Esophagus muscularis mucosa (tissue), 4 donors: ENCODE results near the gene GFAP. TPM values are rescaled to one million over a fixed set of nuclear protein-coding genes. Genes with fewer than 3 reads are reported as not detected.

Experiments used
- DNase-seq: peaks from one replicate; pipeline ENCODE4 v3.0.0-alpha.2; 2017; ENCODE audit errors: extremely low spot score
- H3K27ac ChIP-seq, 4 donors: fragments of 200-600 bp; sonication (generic); replicated peaks in 1 of 4; 1 replicate in 3 of 4; 2 replicates in 1 of 4; pipeline ENCODE4 v1.5.1; 2016 to 2019; ENCODE audit warnings: mild to moderate bottlenecking in 1 of 4
- H3K27me3 ChIP-seq, 4 donors: fragments of 200-600 bp; sonication (generic); one replicate each; pipeline versions ENCODE4 v1.5.1 to v1.6.0; 2016 to 2019
- H3K36me3 ChIP-seq, 4 donors: fragments of 200-600 bp; sonication (generic); one replicate each; pipeline ENCODE4 v1.5.1; 2016 to 2019
- H3K4me1 ChIP-seq, 4 donors: fragments of 200-600 bp; sonication (generic); one replicate each; pipeline ENCODE4 v1.5.1; 2016 to 2019
- H3K4me3 ChIP-seq, 4 donors: fragments of 200-600 bp; sonication (generic); 1 replicate in 2 of 4; 2 replicates in 2 of 4; pipeline ENCODE4 v1.5.1; 2016 to 2019; ENCODE audit warnings: mild to moderate bottlenecking in 4 of 4, moderate library complexity in 1 of 4
- H3K9me3 ChIP-seq, 4 donors: fragments of 200-600 bp; sonication (generic); 1 replicate in 3 of 4; 2 replicates in 1 of 4; pipeline ENCODE4 v1.5.1; 2016 to 2019
- CTCF ChIP-seq, 3 experiments: fragments of 200-600 bp in 2 of 3; fragments of 450-650 bp in 1 of 3; sonication (generic) in 2 of 3; IDR thresholded peaks; one replicate each; pipeline ENCODE4 v1.5.1; 2017 to 2019; ENCODE audit warnings: antibody characterized with exemption in 3 of 3, mild to moderate bottlenecking in 2 of 3, moderate library complexity in 1 of 3
- EP300 ChIP-seq: sonication (generic); formaldehyde crosslinking; IDR thresholded peaks from one replicate; pipeline ENCODE4 v1.6.1; 2017; ENCODE audit warnings: antibody characterized with exemption
- POLR2A ChIP-seq: fragments of 450-650 bp; IDR thresholded peaks from one replicate; pipeline ENCODE4 v1.6.1; 2017; ENCODE audit warnings: antibody characterized with exemption, moderate library complexity, mild to moderate bottlenecking, low read depth
- POLR2AphosphoS5 ChIP-seq, 2 donors: sonication (generic); formaldehyde crosslinking; IDR thresholded peaks; one replicate each; pipeline ENCODE4 v1.6.1; 2017; ENCODE audit warnings: antibody characterized with exemption in 2 of 2
- WGBS: methylation state at CpG from one replicate; pipeline ENCODE4 v1.1.5; 2018; 5-methylcytosine and 5-hydroxymethylcytosine counted together
- intact Hi-C: fragments of 100-400 bp; cut with DNase I; formaldehyde crosslinking; loops from one replicate; pipeline ENCODE4 v1.15.1; 2023
- total RNA-seq, 4 donors: library from RNA; depleted of rRNA; stranded (reverse); fragments of >200 nt; gene quantifications; one replicate each; pipeline versions ENCODE4 v1.1.0 to v1.2.1, GENCODE V29; 2016

The GFAP gene
- total RNA-seq, 4 donors from 2014 or later = 1.2 to 2.8 TPM; not detected in 2

DNA sequence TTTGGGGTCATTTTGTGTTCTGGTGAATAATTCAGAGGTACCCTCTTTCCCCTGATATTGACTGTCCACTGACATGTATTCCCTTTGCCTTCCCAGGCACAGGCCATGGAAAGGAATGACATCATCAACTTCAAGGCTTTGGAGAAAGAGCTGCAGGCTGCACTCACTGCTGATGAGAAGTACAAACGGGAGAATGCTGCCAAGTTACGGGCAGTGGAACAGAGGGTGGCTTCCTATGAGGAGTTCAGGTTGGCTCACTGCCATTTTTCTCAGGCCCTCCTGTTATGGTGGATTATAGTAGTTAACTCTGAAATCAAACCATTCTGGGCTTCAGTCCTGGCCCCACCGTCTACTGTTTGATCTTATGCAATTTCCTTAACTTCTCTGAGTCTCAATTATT, 14.4 kb downstream of the GFAP start:
- Histone ChIP-seq H3K4me3 (no peak overlapping the region), H3K36me3 (peaks cover 0 to 8% (median 0%) of the 10 kb centered on the region in 4 donors), H3K9me3 (no peaks in the 10 kb centered on the region), H3K4me1 (peaks cover 23 to 49% (median 39%) of the 10 kb centered on the region in 4 donors), H3K27me3 (no peaks in the 10 kb centered on the region), H3K27ac (peak overlapping the region; percentile 88 to 94 (median 91))
- intact Hi-C loops = no loop called here
- no peak for TF ChIP-seq EP300
- TF ChIP-seq CTCF (IDR thresholded peaks at IDR 0.05) = no peak
- TF ChIP-seq POLR2A = no peak
- TF ChIP-seq POLR2AphosphoS5 (IDR thresholded peaks at IDR 0.05) = peak; percentile 44
- WGBS = 12% methylated on average over 3 of the region's 3 CpGs
- no peak for DNase-seq

DNA sequence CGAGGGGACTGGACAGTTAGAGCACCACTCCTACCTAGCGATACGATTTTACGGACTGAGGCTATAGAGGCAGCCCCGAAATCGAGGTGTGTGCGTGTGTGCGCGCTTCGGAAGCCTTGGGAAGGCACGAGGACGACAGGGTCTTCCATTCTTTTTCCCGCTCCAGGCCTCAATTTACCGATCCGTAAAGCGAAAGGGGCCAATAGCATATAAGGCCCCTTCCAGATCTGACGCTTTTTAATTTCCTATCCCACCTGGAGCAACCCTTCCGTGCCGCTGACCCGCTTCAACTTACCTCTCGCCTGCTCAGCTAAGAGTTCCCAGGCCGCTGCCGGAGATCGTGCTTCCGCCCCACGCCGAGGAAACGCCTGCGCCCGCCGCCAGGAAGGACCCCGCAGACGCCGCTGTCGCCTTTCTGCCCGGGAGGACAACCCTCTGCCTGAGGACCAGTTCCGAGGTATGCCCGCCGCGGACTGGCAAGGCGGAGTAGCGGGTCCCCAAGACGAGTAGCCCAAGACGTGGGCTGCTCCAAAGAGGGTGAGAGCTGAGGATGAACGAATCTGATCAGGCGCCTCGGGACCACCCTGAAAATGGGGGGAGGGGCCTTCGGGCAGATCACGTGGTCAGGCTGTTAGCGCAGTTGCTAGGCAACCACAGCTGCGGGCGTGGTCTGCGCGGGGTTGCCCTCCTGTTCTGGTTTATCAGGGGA, 16.1 kb downstream of the GFAP start, which contains the start of gene EFTUD2:
EFTUD2 (minus strand) TSS at position 372 of the 709 bp plus-strand sequence. CDS start 4,924 bp downstream, outside the sequence.
- H3K4me1 ChIP-seq = peaks cover 23 to 49% (median 39%) of the 10 kb centered on the region in 4 donors
- intact Hi-C loops = no loop called here
- WGBS = under 1% methylated on average over 45 of the region's 54 CpGs
- H3K9me3 ChIP-seq = no peaks in the 10 kb centered on the region
- H3K36me3 ChIP-seq = peaks cover 0 to 10% (median 2%) of the 10 kb centered on the region in 4 donors
- H3K27me3 ChIP-seq = no peaks in the 10 kb centered on the region
- H3K27ac ChIP-seq = peak within 1 kb of the TSS; percentile 88 to 94 (median 91)
- peak; percentile 99 for DNase-seq
- TF ChIP-seq CTCF (IDR thresholded peaks at IDR 0.05) (peak in 1 of 3 experiments; percentile 32), POLR2A (no peak), EP300 (no peak), POLR2AphosphoS5 (IDR thresholded peaks at IDR 0.05) (peak; percentile 80 to 91)
- H3K4me3 ChIP-seq = peak within 1 kb of the TSS; percentile 58 to 80 (median 74)

DNA sequence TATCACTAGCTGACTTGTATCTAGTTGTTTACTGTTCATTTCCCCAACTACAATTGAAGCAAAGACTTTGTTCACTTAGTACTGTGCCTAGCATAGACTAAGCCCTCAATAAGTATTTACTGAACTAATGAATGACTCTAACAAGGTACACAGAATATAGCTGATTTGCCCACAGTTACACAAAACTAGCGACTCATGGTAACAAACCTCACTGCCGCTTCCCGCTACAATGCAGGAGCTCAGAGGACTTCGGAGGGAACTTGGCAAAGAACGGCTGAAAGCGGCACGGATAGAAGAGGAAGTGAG, 16.6 kb downstream of the GFAP start:
- Histone ChIP-seq H3K36me3 (peaks cover 5 to 15% (median 7%) of the 10 kb centered on the region in 4 donors), H3K4me1 (peaks cover 23 to 49% (median 39%) of the 10 kb centered on the region in 4 donors), H3K27ac (peak overlapping the region; percentile 88 to 94 (median 91)), H3K27me3 (no peaks in the 10 kb centered on the region), H3K9me3 (no peaks in the 10 kb centered on the region), H3K4me3 (peak overlapping the region; percentile 58 to 80 (median 74))
- WGBS = 0% methylated on average over 3 of the region's 7 CpGs
- intact Hi-C loops = no loop called here
- TF ChIP-seq POLR2A (no peak), EP300 (no peak), CTCF (IDR thresholded peaks at IDR 0.05) (no peak), POLR2AphosphoS5 (IDR thresholded peaks at IDR 0.05) (no peak)
- no peak for DNase-seq

DNA sequence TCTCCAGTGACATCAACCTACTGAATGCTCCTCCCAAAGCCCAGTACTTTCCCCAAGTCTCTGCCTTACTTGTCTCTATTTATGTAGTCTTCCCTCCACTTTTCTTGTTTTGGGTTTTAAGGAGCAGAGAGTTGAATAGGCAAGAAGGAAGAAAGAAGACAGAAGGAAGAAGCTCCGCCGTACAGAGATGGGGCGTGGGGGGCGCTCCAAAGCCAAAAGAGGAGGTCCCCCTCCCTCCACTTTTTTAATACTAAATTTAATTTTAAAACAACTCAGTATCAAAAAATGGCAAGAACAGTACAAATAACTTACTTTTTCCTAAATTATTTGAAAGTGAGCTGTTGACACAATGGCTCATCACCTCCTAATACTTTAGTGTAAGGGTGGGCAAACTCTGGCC, 20.7 kb downstream of the GFAP start:
- no peak overlapping the region for H3K4me3 ChIP-seq
- H3K36me3 ChIP-seq = peaks cover 17 to 45% (median 34%) of the 10 kb centered on the region in 4 donors
- TF ChIP-seq CTCF (IDR thresholded peaks at IDR 0.05) (no peak), POLR2A (no peak), POLR2AphosphoS5 (IDR thresholded peaks at IDR 0.05) (no peak), EP300 (no peak)
- WGBS = 90% methylated on average over 4 of the region's 4 CpGs
- H3K9me3 ChIP-seq = no peaks in the 10 kb centered on the region
- H3K4me1 ChIP-seq = peaks cover 14 to 29% (median 23%) of the 10 kb centered on the region in 4 donors
- no peaks in the 10 kb centered on the region for H3K27me3 ChIP-seq
- DNase-seq = no peak
- intact Hi-C loops = no loop called here
- no peak overlapping the region for H3K27ac ChIP-seq
